ENCODE data around the gene MEGF11. TPM values are rescaled to one million over a fixed set of nuclear protein-coding genes. Genes with fewer than 3 reads are reported as not detected.

MEGF11 gene
- total RNA-seq, 3 donors from 2014 or later, result not detected

DNA sequence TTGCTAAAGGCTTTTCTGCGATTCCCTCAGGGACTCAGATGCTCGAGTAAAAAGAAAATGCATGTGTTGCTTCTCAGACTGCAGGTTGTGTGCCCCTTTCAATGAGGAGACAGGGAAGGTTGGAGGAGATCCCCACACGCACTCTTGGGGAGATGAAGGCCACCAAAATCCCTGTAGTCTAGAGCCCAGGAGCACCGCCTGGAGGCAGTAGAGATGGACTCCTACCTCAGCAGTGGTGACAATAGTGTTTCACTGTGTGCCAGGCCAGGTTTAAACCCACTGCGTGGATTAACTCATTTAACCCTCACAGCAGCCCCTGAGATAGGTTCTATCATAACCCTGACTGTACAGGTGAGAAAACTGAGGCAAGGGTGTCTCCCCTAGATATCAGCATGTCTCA lies 15.2 kb downstream of the MEGF11 start:
- ATAC-seq, result no peak
- H3K4me3 Mint-ChIP-seq, result no peak overlapping the region
- no peak for DNase-seq
- no peaks in the 10 kb centered on the region for H3K36me3 Mint-ChIP-seq (ENCODE audit: insufficient read depth)
- H3K27me3 Mint-ChIP-seq (ENCODE audit: low read depth), result peaks cover 8% of the 10 kb centered on the region
- no peaks in the 10 kb centered on the region for H3K4me1 Mint-ChIP-seq (ENCODE audit: low read depth)
- H3K9me3 Mint-ChIP-seq, result no peaks in the 10 kb centered on the region

DNA sequence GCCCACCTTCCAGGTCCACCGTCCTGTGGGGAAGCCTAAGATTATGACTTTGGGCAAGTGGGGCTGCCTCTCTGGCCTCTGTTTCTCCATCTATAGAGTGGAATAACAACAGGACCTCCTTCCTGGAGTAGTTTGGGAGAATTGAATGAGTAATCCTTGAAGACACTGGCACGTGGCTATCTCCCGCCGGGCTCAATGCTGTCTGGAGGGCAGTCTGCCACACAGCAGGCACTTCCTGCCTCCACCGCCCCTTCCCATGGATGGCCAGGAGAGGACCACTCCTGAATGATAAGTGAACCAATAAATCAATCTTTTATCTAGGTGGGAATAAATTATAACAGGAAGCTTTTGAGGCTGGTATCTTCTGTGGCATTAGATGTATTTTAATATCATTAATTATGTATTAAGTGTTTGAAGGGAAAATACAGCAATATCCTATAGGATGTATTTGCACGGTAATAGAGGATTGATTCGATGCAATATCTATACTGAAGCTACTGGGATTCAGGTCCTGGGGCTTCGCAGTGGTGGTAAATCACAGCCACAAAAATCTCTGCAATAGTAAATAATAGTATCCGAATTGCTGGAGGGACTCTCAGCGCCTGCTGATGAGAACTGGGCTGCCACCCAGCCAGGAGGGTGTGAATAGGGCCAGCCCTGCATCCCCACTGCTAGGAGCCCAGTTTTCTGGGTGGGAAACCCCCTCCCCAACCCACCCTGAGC lies 15.9 kb downstream of the MEGF11 start:
- Mint-ChIP-seq H3K4me3 (no peak overlapping the region), H3K9me3 (no peaks in the 10 kb centered on the region), H3K4me1 (ENCODE audit: low read depth) (no peaks in the 10 kb centered on the region), H3K36me3 (ENCODE audit: insufficient read depth) (no peaks in the 10 kb centered on the region), H3K27me3 (ENCODE audit: low read depth) (peaks cover 8% of the 10 kb centered on the region)
- ATAC-seq (no peak), DNase-seq (no peak)

DNA sequence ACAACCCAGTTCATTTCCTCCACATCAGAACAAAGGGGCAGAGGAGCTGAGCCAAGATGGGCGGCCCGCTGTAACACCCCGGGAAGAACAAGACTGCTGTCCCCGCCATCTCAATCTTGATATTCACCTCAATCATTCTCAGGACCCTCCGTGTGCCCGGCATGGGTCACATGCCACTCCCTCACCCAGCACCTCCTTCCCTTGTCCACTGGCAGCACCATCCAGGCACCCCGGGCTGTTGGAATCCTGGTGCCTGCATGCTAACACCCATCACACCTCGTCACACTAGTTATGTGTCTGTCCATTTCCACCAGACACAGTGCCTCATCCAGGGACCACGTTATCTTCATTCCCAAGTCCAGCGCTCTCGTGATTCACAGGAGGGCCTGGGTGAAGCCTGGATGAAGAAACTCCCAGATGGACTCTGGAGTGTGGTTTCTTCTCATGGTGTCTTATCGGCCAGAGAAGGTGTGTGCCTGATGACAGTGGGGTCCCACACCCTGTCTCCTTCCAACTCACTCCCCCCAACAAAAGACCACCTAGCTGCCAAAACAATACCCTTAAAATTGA lies 16.7 kb downstream of the MEGF11 start:
- no peaks in the 10 kb centered on the region for H3K4me1 Mint-ChIP-seq (ENCODE audit: low read depth)
- H3K9me3 Mint-ChIP-seq, result no peaks in the 10 kb centered on the region
- H3K36me3 Mint-ChIP-seq (ENCODE audit: insufficient read depth), result no peaks in the 10 kb centered on the region
- no peak overlapping the region for H3K4me3 Mint-ChIP-seq
- peaks cover 8% of the 10 kb centered on the region for H3K27me3 Mint-ChIP-seq (ENCODE audit: low read depth)
- DNase-seq (no peak), ATAC-seq (no peak)

DNA sequence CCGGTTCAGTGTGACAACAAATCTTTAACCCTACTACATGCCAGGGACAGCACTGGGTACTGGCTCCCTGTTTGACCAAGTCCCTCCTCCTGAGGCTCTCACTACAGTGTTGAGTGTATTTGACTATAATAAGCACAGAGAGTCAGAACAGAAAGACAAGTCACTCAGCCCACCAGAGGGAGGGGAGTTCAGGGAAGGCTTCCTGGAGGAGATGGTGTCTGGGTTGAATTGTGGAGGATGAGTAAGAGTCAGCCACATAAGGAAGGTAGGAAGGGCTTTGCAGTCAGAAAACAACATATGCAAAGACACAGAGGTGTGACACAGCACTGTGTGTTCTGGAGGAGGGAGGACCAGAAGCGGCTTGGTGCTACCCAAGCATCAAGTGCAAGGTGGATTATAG lies 17.7 kb downstream of the MEGF11 start:
- peaks cover 5% of the 10 kb centered on the region for H3K27me3 Mint-ChIP-seq (ENCODE audit: low read depth)
- no peaks in the 10 kb centered on the region for H3K4me1 Mint-ChIP-seq (ENCODE audit: low read depth)
- no peak for ATAC-seq

DNA sequence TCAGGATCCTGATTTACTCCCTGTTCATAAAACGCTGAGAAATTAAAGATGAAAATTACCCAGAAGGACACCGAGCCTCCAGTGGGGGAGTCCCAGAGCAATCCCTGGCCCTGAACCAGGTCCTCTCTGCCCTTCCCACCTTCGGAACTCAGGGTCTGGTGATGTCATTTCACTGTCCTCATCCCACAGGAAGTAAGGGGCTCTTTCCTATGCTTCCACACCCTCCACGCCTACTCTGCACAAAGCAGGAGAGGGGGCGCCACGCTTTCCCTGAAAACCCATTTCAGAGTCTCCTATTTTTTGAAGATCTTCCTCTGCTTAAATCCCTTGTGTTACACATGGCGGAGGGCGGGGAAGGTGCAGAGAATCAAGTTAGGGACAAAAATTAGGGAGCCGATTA lies 18.8 kb downstream of the MEGF11 start:
- Mint-ChIP-seq H3K36me3 (ENCODE audit: insufficient read depth) (no peaks in the 10 kb centered on the region), H3K27me3 (ENCODE audit: low read depth) (peaks cover 5% of the 10 kb centered on the region), H3K9me3 (no peaks in the 10 kb centered on the region), H3K4me3 (no peak overlapping the region), H3K4me1 (ENCODE audit: low read depth) (no peaks in the 10 kb centered on the region)
- DNase-seq (no peak), ATAC-seq (no peak)

More for the DNA sequence above, 17.7 kb downstream of the MEGF11 start:
- no peak overlapping the region for H3K4me3 Mint-ChIP-seq
- DNase-seq, result no peak
- no peaks in the 10 kb centered on the region for H3K9me3 Mint-ChIP-seq
- no peaks in the 10 kb centered on the region for H3K36me3 Mint-ChIP-seq (ENCODE audit: insufficient read depth)

DNA sequence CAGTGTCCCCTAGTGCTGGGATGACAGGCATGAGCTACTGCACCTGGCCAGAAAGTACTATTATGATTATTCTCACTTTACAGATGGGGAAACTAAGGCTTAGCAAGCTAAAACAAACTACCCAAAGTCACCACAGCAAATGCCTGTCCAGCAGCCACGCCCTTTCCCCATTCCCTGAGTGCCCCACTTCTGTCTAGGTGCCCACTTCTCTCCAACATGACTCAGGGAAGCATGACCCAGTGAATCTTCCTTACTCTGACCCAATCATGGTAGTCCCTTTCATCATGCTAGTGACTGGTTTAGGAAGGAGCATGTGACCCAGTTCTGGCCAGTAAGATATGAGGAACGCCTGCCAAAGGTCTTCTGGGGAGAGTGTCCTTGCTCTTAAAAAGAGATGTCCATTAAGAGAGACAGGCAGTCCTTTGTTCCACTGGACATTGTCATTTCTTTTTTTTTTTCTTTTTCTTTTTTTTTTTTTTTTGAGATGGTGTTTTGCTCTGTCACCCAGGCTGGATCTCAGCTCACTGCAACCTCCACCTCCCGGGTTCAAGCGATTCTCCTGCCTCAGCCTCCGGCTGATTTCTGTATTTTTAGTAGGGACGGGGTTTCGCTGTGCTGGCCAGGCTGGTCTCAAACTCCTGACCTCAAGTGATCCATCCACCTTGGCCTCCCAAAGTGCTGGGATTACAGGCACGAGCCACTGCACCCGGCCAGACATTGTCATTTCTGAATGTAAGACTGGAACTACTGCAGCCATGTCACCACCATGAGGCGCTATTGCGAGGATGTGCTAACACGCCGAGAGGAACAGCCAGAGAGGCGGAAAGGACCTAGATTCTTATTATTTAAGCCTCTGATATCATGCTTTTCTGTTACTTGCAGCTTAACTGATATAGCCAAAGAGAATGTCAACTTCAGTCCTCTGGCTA lies 19.8 kb downstream of the MEGF11 start:
- H3K27me3 Mint-ChIP-seq (ENCODE audit: low read depth), result peaks cover 2% of the 10 kb centered on the region
- H3K4me3 Mint-ChIP-seq, result no peak overlapping the region
- ATAC-seq (no peak), DNase-seq (no peak)
- H3K9me3 Mint-ChIP-seq, result no peaks in the 10 kb centered on the region
- no peaks in the 10 kb centered on the region for H3K36me3 Mint-ChIP-seq (ENCODE audit: insufficient read depth)
- H3K4me1 Mint-ChIP-seq (ENCODE audit: low read depth), result no peaks in the 10 kb centered on the region

DNA sequence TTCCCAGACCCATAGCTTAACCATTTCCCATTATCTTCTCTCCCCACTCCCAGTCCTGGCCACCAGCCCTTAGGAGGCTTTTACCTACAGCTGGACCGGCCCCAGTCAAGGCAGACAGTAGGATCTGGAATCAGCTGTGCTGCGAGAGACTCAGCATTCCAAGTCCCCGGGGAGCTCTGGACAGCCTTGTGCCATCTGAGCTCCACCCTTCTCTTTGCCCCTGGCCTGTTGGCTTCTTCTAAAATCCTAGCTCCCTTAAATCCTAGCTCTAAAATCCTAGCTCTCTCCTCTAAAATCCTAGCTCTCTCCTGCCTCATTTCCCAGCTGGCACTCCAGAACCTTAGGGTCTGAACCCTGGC lies 21.3 kb downstream of the MEGF11 start:
- H3K9me3 Mint-ChIP-seq, result no peaks in the 10 kb centered on the region
- peaks cover 9% of the 10 kb centered on the region for H3K27me3 Mint-ChIP-seq (ENCODE audit: low read depth)
- no peak for ATAC-seq
- DNase-seq, result no peak
- no peak overlapping the region for H3K4me3 Mint-ChIP-seq
- H3K36me3 Mint-ChIP-seq (ENCODE audit: insufficient read depth), result no peaks in the 10 kb centered on the region
- no peaks in the 10 kb centered on the region for H3K4me1 Mint-ChIP-seq (ENCODE audit: low read depth)

DNA sequence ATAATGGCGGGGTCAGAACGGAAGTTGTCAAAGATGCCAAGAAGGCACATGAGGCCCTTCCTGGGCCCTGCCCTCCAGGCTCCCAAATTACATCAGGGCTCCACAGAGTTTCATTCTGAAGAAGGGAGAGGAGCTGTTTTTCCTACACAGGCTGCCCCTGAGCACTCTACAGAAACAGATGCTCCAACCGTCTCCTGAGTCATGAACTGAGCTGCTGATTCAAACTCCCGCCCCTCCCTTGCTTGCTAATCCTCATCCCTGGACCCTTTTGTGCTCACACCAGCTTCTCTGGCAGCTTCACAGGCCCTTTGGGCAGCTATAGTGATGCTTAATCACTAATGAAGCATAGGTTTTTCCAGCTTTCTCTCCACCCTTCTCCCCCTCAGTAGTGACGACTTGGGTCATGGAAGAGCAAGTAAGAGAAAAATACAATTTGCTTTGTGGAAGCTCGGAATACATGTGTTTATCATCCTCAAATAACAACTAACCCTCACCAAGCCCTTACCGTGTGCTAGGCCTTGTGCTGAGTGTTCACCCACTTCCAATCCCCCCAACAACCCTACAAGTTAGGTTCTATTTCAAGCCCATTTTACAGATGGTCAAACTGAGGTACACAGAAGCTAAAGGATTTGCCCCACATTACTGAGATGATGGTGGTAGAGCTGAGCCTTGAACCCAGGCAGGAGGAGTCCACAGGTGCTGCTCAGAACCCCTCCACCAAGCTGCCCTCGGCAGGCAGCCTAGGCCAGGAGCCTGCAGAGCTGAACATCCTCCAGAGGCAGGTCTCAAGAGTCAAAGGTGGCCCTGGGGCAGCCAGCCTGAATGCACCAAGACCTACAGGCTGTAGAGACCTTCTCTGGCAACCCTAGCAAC lies 21.9 kb downstream of the MEGF11 start:
- Mint-ChIP-seq H3K4me3 (no peak overlapping the region), H3K27me3 (ENCODE audit: low read depth) (peaks cover 9% of the 10 kb centered on the region), H3K9me3 (no peaks in the 10 kb centered on the region), H3K36me3 (ENCODE audit: insufficient read depth) (no peaks in the 10 kb centered on the region), H3K4me1 (ENCODE audit: low read depth) (no peaks in the 10 kb centered on the region)
- ATAC-seq (no peak), DNase-seq (no peak)

DNA sequence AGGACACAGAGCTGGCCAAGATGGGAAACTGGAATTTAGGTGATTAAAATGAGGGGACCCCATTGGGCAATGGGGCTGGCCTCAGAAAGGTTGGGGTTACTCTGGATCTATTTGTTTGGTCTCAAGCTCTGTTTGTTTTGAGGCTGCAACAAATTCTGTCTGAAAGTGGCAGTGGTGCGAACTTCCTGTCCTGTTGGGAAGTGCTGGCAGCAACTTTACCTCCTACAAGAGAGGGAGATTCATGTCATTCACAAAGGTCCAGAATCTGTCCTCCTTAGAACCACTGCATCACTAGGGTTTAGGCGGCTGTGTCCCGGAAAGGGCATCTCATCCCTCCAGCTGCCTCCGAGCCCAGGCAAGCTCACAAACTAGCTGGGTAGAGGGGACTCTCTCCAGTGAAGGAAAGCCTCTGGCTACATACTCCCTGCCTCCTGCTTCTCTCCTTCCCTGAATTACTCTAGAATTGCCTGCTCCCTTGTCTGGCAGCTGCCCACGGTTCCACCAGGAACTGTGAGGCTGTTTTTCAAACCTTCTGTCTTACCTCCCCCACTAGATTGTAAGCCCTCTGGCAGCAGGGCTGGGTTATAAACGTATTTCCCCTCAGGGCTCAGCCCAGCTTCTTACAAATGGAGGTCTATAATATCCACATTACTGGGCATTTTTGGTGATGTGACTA lies 23.6 kb downstream of the MEGF11 start:
- no peak overlapping the region for H3K4me3 Mint-ChIP-seq
- DNase-seq (no peak), ATAC-seq (no peak)
- H3K9me3 Mint-ChIP-seq, result no peaks in the 10 kb centered on the region
- H3K36me3 Mint-ChIP-seq (ENCODE audit: insufficient read depth), result no peaks in the 10 kb centered on the region
- no peaks in the 10 kb centered on the region for H3K4me1 Mint-ChIP-seq (ENCODE audit: low read depth)
- peaks cover 9% of the 10 kb centered on the region for H3K27me3 Mint-ChIP-seq (ENCODE audit: low read depth)

DNA sequence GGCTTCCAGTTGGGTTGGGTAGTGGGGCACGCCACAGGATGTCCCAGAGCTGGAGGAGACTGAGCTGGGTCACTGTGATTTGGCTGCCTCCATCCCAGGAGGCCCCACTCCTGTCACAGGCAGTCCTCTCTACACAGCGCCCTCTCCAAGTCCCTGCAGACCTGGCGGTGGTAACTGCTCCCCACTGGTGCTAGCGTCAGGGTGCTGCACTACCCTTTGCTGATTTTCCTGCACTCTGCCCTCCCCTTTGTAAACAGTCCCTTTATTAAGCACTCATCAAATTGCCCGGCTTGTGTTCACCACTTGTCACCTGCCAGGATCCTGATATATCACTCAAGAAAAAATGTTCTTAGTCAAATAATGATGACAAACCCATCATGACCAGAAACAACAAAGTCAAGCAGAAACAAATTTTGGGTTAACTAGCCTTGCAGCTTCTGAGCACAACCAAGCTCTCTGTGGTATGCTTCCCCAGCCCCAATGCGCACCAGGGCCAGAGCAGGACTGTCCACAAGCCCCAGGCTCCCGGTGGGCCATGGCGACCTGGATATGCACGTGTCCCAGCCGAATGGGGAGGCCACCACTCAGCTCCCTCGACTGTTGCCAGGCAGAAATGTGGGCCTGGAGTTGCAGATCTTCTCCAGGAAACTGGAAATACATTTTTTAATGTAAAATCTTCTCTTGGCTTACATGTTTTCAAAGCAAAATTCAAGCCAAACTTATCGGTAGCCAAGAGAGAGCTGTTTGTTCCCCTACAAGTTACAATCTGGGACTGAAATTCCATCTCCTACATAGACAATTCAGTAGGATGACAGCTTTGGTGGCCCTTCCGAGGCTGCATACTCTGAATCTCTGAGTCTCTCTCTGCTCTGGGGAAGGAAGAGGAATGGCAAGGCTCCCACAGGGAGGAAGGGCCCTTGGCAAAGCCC lies 24.5 kb downstream of the MEGF11 start:
- DNase-seq (no peak), ATAC-seq (no peak)
- H3K27me3 Mint-ChIP-seq (ENCODE audit: low read depth), result peaks cover 7% of the 10 kb centered on the region
- H3K9me3 Mint-ChIP-seq, result no peaks in the 10 kb centered on the region
- H3K4me1 Mint-ChIP-seq (ENCODE audit: low read depth), result no peaks in the 10 kb centered on the region
- no peak overlapping the region for H3K4me3 Mint-ChIP-seq
- H3K36me3 Mint-ChIP-seq (ENCODE audit: insufficient read depth), result no peaks in the 10 kb centered on the region

DNA sequence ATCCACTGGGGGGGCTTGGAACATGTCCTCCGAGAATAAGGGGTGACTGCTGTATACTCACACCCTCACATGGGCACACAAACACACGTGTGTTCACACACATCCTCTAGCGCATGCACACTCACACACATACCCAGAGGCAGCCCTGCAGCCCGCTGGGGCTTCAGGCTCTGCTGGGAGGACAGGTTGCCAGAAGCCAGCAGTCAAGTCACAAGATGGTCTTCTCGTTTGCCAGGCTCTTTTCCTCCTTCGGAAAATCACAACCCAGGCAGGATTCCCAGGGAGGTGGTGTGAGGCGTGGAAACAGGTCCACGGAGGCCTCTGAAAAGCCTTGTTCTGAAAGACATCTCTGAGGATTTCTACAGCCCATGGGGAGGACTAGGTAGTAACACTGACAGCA lies 26.8 kb downstream of the MEGF11 start:
- Mint-ChIP-seq H3K36me3 (ENCODE audit: insufficient read depth) (no peaks in the 10 kb centered on the region), H3K27me3 (ENCODE audit: low read depth) (peaks cover 7% of the 10 kb centered on the region), H3K4me3 (no peak overlapping the region), H3K9me3 (no peaks in the 10 kb centered on the region), H3K4me1 (ENCODE audit: low read depth) (no peaks in the 10 kb centered on the region)
- no peak for ATAC-seq
- no peak for DNase-seq

DNA sequence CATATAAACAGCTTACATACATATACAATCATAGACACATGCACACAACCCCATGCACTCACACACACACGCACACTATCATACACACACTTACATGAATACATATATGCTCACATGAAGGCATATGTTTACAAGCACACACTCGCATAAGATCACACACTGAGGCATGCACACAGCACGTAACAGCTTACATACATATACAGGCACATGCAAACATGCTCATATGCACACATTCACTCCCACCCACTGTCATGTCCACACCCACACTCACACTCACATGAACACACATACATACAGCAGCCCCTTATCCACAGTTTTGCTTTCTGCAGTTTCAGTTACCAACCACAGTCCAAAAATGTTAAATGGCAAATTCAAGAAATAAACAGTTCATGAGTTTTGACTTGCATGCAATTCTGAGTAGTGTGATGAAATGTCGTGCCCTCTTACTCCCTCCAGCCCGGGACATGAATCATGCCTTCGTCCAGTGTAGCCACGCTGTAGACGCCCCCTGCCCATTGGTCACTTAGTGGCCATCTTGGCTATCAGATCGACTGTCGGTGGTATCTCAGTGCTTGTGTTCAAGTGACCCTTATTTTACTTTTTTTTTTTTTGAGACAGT lies 27.8 kb downstream of the MEGF11 start:
- Mint-ChIP-seq H3K4me1 (ENCODE audit: low read depth) (no peaks in the 10 kb centered on the region), H3K9me3 (no peaks in the 10 kb centered on the region), H3K36me3 (ENCODE audit: insufficient read depth) (no peaks in the 10 kb centered on the region), H3K4me3 (no peak overlapping the region), H3K27me3 (ENCODE audit: low read depth) (peaks cover 12% of the 10 kb centered on the region)
- ATAC-seq, result no peak
- DNase-seq, result no peak
